Medulla oblongata (tissue), 1 donor: ENCODE data around the gene NKAIN2.
"Not testable (repeated sequence)": the region's sequence is repeated elsewhere in the genome, so short reads cannot be mapped to it uniquely, and the experiment has no call there.

Experiments
- DNase-seq: peaks from one replicate; pipeline ENCODE4 v3.0.0-alpha.2; 2015; ENCODE audit errors: extremely low spot score

NKAIN2 gene

DNA sequence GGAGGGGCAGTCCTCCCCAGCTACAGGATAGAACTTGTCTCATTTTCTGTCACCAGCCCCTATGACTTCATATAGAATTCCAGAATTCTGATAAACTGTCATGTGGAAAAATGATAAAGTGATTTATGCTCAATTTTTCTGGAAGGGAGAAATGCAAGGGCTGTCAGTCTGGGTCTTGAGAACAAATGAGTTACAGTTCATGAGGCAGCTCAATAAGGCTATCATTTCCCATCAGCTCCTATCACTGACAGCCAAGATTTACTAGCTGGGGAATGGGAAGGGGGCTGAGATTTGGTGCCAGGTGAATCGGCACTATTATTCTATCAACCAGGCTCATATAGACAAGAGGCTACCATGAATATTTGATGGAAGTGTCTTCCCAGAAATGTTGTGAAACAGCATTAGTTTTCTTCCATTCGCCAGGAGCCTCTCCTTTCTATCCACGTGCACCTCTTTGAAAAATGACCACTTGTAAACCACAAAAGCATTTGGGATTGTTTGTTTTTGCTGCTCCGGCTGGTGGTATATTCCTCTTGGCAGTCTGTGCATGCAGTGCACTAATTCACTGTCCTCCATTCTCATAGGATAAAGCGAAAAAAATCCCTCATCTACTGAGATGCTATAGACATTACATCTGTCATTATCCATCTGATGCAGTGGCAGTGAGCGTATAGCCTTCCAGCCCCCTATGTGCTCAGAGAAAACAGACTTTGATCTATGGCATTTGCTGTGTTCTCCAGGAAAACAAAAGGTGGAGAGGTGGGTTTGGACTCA lies 629.9 kb downstream of the NKAIN2 start:
- no peak for DNase-seq

- DNase-seq: no peak
Measured at GRCh38 chr6:124434421-124434820, 630.8 kb downstream of the NKAIN2 start.

DNA sequence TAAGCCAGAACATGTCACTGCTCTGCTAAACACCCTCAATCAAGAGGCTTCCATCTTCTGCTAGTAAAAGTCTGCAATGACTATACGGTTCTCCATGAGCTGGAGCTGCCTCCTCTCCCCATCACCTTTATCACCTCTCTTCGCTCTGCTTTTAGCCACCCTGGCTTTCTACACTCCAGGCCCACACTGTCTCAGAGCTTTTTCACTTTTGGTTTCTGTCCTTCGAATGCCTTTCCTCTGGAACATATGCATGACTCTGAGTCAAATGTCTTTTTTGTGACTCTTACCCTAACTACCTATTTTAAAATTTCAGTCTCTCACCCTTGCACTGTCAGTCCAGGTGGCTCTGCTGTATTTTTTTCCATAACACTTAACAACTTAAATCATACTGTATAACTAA lies 633.1 kb downstream of the NKAIN2 start:
- no peak for DNase-seq

DNA sequence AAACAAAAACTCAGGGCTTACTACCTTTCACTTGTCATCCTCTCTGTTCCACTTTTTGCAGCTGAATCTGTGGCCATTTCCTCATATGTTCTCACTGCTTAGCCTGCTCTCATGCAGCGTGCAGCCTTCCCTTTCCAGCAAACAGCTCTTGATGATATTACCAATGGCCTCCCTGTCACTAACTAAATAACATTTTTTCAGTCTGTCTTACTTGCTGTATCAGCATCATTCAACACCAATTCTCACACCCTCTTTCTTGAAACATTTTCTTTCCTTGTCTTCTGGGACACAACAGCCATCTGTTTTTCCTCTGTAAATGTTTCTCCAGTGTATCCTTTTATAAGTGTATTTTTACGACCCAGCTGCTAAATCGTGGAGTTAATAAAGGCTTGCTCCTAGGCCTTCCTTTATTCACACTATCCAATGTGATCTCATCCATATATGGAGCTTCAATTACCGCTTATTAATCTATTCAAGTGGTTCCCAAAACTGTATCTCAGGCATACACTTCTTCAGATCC lies 634.9 kb downstream of the NKAIN2 start:
- DNase-seq: no peak

DNA sequence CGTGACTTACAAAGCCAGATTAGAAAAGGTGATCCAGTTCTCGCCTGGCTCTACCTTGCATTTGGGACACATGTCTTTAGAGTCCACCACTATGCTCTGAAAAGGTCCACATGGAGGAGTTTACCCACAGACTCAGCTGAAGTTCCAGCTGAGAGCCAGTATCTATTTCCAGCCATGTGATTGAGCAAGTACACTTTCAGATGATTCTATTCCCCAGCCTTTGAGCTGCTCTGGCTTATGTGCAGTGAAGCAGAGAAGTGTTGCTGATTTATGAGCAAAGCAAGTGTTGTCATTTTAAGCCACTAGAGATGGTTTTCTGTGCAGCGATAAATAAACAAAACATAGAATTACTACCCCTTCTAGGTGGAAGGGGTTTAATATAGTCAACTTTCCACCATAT lies 637.8 kb downstream of the NKAIN2 start:
- DNase-seq: no peak

DNA sequence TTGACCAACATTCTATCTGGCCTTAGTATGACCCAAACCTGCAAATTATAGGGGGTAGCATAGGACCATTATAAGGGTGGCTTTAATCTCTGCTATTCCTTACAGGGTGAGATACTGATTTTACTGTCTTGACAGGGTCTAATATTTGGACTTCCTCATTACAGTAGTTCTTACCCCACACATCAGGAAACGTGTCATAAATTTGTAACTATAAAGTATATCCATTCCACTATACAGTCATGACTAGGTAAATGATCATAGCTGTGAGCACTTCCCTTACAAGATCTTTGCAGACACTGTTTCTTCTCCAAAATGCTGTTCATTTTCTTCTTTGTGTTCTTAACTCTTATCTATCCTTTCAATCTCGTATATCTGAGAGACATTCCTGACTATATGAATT lies 639.9 kb downstream of the NKAIN2 start:
- no peak for DNase-seq

- no peak for DNase-seq
Measured at GRCh38 chr6:124445581-124445980, 641.9 kb downstream of the NKAIN2 start.

DNA sequence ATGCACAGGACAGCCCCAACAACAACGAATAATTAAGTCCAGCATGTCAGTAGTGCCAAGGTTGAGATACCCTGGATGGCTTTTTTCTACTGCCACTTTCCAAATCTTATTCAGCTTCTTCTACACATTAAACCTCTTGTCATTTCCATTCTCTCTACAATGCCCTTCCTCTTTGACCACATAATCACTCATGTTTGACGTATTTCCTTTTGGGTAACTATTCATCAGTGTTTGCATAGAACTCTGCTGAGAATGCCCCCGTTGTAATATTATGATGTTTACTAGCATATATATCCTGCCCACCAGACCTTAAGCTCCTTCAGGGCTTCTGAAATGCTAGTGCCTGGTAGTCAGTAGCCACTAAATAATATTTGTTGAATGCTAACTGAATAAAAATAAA lies 643.3 kb downstream of the NKAIN2 start:
- no peak for DNase-seq

DNA sequence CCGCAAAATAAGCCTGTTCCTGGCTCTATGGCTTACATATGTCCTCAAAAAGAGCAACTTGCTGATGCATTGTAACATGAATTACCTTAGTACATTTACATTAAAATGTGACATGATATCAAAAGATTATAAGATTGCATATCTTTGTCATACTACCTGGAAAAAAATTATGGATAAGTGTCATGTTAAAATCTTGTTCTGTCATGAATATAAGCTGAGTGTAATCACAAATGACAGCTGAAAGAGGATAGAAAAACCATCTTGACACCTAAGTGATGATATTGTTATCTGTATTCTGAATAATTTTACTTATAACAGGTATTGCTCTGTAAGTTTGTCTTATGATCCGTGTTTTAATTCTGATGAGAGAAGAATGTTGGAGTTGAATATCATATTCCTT lies 655.6 kb downstream of the NKAIN2 start:
- DNase-seq: no peak

DNA sequence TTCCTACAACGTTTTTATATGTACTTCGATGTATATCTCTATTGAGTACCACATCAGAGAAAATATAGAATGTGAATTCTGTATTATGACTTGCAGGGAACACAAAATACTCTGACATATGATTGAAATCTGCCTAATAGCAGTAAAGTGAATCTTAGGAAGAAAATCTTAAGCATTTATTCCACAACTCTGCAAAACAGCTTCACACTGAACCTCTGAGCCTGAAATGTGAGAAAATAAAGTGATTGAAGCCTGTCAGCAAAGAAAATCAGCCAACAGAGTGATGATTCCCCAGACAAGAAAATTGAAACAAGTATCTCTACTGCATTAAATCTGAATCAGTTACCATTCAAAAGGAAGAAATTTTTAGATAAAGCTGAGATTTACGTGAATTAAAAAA lies 659.1 kb downstream of the NKAIN2 start:
- DNase-seq: no peak

- DNase-seq: no peak
Measured at GRCh38 chr6:124463271-124463670, 659.6 kb downstream of the NKAIN2 start.

- DNase-seq: not testable (repeated sequence)
Measured at GRCh38 chr6:124464600-124464999, 660.9 kb downstream of the NKAIN2 start.

DNA sequence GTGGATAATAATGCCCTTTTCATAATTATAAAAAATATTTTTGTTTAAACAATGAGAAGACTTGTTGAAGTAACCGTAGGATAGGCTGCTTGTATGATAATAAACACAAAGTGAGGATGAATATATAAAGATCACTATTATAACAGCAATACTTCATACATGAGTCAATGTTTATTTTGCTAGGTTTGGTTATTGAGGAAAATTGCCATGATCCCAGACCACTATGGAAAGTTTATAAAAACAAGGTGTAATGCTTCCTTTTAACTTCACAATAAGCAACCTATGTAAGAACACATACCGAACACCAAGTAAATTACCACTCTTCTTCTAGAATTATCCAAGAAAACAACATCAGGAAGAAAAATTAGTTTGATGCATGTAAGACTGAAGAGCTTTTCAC lies 663.3 kb downstream of the NKAIN2 start:
- no peak for DNase-seq

GRCh38 chr6:124467366-124467765 lies 663.7 kb downstream of the NKAIN2 start:
- no peak for DNase-seq

DNA sequence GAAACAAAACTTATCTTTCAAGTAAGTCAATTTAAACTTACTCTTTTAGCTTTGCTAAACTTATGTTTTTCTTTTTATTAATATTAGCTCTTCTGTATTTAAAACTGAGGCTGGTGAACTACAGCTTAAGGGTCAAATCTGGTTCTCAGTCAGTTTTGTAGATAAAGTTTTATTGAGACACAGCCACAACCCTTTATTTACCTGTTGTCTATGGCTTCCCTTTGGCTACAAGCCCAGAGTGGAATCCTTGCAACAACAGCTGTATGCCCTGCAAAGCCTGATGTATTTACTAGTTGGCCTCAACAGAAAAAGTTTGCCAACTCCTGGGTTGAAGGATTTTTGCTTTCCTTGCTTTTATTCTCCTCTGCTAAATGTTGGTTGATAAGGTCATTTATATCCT lies 667.1 kb downstream of the NKAIN2 start:
- no peak for DNase-seq

DNA sequence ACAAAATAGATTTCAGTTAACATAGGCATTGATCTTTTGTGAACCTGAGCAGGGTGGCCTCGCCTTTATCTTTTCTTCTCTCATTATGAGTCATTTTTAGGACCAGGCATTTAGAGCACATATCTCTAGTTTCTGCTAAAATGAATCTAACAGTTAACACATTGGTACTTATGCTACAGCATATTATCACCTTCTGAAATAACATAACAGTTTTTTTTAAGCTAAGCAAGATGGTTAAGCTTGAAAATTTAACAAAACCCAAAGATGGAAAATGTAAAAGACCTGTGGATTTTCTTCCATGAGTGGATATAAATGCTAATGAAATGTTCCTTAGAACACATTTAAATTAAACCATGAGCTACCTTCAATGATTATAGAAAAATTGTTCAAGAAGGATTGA lies 671.5 kb downstream of the NKAIN2 start:
- no peak for DNase-seq

- no peak for DNase-seq
Measured at GRCh38 chr6:124478906-124479305, 675.2 kb downstream of the NKAIN2 start.

- no peak for DNase-seq
Measured at GRCh38 chr6:124479991-124480430, 676.3 kb downstream of the NKAIN2 start.

DNA sequence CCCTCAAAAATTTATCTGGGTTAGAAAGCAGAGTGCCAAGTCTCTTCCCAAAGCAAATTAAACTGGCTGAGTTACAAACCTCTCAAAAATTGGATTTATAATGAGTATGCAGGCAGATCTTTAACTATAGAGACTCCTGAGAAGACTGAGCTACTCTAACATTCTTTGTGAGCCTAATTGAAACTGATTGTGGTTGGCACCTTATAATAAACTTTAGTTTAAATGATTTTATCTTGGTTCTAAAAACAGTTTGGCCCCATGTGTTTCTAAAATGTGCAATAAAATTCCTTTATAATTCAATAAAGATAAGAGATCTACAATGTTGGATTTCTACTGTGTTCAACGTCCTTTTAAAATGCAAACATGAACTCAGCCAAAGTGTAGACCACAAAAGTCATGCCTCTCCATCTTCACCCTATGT lies 678.4 kb downstream of the NKAIN2 start:
- DNase-seq: no peak

DNA sequence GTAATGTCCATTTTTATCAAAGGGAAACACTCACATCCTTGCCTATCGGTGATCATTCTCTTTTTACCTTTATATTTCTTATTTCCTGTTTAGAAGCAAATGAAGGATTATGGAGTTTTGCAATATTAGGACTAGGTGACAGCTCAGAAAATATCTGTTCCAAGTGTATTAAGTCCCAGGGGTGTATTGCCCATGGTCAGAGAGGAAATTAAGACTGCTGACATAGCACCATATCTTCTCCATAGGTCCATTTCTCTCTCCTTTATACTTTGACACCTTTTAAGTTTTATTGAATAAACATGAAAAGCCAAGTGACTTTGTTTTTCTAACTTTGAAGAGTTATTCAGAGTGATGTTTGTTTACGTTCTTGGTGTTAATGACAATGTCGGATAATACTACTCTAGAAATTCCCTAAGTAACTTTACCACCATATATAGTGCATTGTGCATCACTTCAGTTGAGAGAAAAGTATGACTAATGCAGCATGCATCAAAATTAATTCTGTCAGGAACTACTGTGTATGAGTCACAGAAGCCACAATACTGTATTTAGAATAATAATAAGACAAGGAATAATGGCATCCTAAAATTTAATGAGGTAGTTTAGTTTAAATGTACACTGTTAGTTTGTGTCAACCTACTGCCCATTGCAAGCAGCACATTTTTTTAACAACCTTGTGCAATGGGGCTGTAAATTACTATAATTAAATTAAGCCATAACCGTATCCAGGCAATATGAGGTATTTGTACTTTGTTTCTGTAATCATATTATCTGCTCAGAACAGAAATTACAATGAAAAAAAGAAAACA lies 684.2 kb downstream of the NKAIN2 start:
- no peak for DNase-seq

- DNase-seq: no peak
Measured at GRCh38 chr6:124490122-124490521, 686.5 kb downstream of the NKAIN2 start.

DNA sequence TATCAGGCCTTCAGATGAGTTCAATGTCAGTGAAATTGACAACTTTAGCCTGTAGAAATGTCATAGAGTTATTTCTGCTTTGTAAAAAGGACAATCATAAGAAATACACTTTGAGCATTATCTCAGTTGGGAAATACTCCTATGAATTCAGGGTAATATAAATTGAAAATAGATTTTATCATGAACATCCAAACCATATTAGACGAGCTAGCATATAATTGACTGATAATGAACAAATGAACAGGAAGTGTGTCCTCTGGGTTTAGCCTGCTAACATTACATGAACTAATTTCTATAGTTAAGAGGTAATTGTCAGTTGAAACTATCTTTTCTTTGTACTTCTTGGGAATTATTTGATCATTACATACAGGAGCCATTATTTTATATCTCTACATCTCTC lies 689.6 kb downstream of the NKAIN2 start:
- no peak for DNase-seq
